ENCODE measurements around the gene UBE2L5. TPM values are rescaled to one million over a fixed set of nuclear protein-coding genes. Genes with fewer than 3 reads are reported as not detected.

UBE2L5 gene
- total and polyA plus RNA-seq, 2 of the 13 experiments (the other 11 are each of a cell fraction or from before 2014, with no cell fraction given): 0.13 TPM; not detected in 1

DNA sequence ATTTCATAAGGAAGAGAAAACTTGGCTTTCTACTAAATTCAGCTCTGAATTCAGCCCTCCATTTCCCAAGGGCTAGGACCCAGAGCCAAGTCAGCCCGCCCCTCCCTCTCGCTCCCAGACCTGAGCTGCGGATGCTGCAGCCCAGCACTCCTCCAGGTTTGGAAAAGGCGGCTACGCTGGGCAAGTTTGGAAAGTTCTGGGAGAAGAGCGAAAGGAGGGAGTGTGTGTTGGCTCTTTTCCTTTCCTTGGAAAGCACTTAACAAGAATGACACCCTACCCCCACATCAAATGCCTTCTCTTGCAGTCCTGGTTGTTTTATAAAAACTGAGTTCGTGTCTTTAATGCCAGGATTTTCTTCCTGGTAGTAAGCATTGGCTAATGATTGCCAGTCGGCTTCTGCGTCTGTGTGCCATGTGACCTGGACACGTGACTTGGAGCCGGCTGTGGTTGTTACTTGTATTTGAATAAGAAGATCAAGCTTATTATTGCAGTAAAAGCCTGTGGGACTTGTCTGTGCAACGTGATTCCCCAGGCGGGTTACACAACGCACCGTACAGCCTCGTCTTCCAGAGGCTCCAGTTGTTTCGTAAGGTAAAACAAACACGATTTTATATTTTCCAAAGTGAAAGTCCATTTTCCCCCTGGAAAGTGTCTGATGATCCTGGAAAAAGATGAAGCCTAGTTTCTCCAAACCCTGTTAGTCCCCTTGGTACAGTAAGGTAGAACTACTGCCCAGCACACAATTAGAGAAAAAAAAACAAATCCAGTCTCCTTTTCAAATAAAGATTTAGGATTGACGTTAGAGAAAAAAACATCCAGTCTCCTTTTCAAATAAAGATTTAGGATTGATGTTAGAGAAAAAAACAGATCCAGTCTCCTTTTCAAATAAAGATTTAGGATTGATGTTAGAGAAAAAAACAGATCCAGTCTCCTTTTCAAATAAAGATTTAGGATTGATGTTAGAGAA lies 26.8 kb upstream of the UBE2L5 start (continued):
- TF ChIP-seq, protein P1, sequence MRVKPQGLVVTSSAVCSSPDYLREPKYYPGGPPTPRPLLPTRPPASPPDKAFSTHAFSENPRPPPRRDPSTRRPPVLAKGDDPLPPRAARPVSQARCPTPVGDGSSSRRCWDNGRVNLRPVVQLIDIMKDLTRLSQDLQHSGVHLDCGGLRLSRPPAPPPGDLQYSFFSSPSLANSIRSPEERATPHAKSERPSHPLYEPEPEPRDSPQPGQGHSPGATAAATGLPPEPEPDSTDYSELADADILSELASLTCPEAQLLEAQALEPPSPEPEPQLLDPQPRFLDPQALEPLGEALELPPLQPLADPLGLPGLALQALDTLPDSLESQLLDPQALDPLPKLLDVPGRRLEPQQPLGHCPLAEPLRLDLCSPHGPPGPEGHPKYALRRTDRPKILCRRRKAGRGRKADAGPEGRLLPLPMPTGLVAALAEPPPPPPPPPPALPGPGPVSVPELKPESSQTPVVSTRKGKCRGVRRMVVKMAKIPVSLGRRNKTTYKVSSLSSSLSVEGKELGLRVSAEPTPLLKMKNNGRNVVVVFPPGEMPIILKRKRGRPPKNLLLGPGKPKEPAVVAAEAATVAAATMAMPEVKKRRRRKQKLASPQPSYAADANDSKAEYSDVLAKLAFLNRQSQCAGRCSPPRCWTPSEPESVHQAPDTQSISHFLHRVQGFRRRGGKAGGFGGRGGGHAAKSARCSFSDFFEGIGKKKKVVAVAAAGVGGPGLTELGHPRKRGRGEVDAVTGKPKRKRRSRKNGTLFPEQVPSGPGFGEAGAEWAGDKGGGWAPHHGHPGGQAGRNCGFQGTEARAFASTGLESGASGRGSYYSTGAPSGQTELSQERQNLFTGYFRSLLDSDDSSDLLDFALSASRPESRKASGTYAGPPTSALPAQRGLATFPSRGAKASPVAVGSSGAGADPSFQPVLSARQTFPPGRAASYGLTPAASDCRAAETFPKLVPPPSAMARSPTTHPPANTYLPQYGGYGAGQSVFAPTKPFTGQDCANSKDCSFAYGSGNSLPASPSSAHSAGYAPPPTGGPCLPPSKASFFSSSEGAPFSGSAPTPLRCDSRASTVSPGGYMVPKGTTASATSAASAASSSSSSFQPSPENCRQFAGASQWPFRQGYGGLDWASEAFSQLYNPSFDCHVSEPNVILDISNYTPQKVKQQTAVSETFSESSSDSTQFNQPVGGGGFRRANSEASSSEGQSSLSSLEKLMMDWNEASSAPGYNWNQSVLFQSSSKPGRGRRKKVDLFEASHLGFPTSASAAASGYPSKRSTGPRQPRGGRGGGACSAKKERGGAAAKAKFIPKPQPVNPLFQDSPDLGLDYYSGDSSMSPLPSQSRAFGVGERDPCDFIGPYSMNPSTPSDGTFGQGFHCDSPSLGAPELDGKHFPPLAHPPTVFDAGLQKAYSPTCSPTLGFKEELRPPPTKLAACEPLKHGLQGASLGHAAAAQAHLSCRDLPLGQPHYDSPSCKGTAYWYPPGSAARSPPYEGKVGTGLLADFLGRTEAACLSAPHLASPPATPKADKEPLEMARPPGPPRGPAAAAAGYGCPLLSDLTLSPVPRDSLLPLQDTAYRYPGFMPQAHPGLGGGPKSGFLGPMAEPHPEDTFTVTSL (CRISPR knock-in tag; IDR thresholded peaks at IDR 0.05; ENCODE audit: borderline replicate concordance): no peak
- TF ChIP-seq SP140L (CRISPR knock-in tag; IDR thresholded peaks at IDR 0.05; ENCODE audit: borderline replicate concordance) (no peak), KLF12 (CRISPR knock-in tag; IDR thresholded peaks at IDR 0.05; ENCODE audit: borderline replicate concordance) (peak; percentile 75), RCOR2 (CRISPR knock-in tag; IDR thresholded peaks at IDR 0.05) (0 out of 2 replicates have a peak, but pooled peaks have one; percentile 48), ZFP62 (CRISPR knock-in tag; IDR thresholded peaks at IDR 0.05) (no peak), IRF2 (CRISPR knock-in tag; IDR thresholded peaks at IDR 0.05) (peak; percentile 76; the same call in 1 of the 2 replicates), BORCS8-MEF2B (CRISPR knock-in tag; IDR thresholded peaks at IDR 0.05) (peak; percentile 18; the same call in 1 of the 2 replicates), ZNF547 (CRISPR knock-in tag; IDR thresholded peaks at IDR 0.05) (0 out of 2 replicates have a peak, but pooled peaks have one; percentile 28), NR2F1 (CRISPR knock-in tag; IDR thresholded peaks at IDR 0.05) (no peak), ZNF20 (CRISPR knock-in tag; IDR thresholded peaks at IDR 0.05) (no peak), AGO2 (optimal IDR thresholded peaks at IDR 0.05; ENCODE audit: low read depth, low read length) (no peak), ZNF543 (CRISPR knock-in tag; IDR thresholded peaks at IDR 0.05) (peak; percentile 26; the same call in 1 of the 2 replicates), ZC3H4 (CRISPR knock-in tag; IDR thresholded peaks at IDR 0.05; ENCODE audit: borderline replicate concordance) (0 out of 2 replicates have a peak, but pooled peaks have one; percentile 33), KDM4B (CRISPR knock-in tag; IDR thresholded peaks at IDR 0.05) (0 out of 2 replicates have a peak, but pooled peaks have one; percentile 19), ZNF335 (CRISPR knock-in tag; IDR thresholded peaks at IDR 0.05) (no peak)
- TF ChIP-seq, protein P2, sequence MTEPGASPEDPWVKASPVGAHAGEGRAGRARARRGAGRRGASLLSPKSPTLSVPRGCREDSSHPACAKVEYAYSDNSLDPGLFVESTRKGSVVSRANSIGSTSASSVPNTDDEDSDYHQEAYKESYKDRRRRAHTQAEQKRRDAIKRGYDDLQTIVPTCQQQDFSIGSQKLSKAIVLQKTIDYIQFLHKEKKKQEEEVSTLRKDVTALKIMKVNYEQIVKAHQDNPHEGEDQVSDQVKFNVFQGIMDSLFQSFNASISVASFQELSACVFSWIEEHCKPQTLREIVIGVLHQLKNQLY (CRISPR knock-in tag; IDR thresholded peaks at IDR 0.05): peak; percentile 68
- TF ChIP-seq, protein P3, sequence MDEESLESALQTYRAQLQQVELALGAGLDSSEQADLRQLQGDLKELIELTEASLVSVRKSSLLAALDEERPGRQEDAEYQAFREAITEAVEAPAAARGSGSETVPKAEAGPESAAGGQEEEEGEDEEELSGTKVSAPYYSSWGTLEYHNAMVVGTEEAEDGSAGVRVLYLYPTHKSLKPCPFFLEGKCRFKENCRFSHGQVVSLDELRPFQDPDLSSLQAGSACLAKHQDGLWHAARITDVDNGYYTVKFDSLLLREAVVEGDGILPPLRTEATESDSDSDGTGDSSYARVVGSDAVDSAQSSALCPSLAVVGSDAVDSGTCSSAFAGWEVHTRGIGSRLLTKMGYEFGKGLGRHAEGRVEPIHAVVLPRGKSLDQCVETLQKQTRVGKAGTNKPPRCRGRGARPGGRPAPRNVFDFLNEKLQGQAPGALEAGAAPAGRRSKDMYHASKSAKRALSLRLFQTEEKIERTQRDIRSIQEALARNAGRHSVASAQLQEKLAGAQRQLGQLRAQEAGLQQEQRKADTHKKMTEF (CRISPR knock-in tag; IDR thresholded peaks at IDR 0.05): peak; percentile 72; the same call in 1 of the 2 replicates
- TF ChIP-seq, protein P4, sequence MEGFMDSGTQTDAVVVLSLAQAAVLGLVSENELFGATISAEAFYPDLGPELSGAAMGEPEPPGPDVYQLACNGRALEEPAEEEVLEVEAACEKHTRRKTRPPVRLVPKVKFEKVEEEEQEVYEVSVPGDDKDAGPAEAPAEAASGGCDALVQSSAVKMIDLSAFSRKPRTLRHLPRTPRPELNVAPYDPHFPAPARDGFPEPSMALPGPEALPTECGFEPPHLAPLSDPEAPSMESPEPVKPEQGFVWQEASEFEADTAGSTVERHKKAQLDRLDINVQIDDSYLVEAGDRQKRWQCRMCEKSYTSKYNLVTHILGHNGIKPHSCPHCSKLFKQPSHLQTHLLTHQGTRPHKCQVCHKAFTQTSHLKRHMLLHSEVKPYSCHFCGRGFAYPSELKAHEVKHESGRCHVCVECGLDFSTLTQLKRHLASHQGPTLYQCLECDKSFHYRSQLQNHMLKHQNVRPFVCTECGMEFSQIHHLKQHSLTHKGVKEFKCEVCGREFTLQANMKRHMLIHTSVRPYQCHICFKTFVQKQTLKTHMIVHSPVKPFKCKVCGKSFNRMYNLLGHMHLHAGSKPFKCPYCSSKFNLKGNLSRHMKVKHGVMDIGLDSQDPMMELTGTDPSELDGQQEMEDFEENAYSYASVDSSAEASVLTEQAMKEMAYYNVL (CRISPR knock-in tag; IDR thresholded peaks at IDR 0.05; ENCODE audit: borderline replicate concordance): peak; percentile 66; the same call in 1 of the 2 replicates

All from HepG2 (cell line).